NCI-H2196 treated with DMSO at 0.1 percent for 48 hours (cell line): ENCODE data around the gene GALNS.
"Not testable (repeated sequence)": the region's sequence is repeated elsewhere in the genome, so short reads cannot be mapped to it uniquely, and the experiment has no call there.

Experiments used
- DNase-seq: peaks from one replicate; lab custom pipeline; 2025; ENCODE audit not compliant: unreplicated experiment; lab: John Stamatoyannopoulos, UW

The GALNS gene

DNA sequence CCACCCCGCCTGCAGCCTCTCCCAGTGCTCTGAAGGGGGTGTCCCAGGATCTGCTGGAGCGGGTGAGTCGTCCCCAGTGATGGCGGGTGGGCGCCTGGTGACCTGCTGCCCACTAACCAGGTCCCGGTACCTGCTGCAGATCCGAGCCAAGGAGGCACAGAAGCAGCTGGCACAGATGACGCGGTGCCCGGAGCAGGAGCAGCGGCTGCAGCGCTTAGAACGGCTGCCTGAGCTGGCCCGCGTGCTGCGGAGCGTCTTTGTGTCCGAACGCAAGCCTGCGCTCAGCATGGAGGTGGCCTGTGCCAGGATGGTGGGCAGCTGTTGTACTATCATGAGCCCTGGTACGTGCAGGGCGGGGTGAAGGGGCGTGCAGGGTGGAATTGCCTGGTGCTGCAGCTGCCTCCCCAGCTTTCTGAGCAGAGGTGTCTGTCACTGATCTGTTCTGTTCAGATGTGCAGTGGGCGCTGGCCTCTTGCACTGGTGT, 49.6 kb downstream of the GALNS start:
- DNase-seq: no peak

DNA sequence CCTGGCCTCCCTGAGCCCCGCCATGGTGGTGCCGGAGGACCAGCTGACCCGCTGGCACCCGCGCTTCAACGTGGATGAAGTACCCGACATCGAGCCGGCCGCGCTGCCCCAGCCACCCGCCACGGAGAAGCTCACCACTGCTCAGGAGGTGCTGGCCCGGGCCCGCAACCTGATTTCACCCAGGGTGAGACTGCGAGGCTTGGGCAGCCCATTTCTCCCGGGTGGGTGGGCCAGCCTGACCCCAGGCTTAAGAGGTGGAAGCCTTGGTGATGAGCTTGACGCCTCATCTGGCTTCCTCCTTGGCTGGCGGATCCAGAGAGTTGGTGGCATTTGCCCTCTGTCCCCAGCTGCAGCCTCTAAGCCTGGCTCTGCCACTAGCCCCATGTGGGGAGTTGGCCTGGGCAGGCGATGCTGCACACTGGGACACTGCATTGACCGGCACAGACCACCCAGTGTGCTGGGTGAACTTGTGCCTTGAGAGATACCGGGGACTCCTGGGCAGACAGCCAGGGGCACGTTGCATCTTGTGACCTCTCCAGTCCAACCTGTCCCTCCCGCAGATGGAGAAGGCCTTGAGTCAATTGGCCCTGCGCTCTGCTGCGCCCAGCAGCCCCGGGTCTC, 50.1 kb downstream of the GALNS start:
- DNase-seq: no peak

DNA sequence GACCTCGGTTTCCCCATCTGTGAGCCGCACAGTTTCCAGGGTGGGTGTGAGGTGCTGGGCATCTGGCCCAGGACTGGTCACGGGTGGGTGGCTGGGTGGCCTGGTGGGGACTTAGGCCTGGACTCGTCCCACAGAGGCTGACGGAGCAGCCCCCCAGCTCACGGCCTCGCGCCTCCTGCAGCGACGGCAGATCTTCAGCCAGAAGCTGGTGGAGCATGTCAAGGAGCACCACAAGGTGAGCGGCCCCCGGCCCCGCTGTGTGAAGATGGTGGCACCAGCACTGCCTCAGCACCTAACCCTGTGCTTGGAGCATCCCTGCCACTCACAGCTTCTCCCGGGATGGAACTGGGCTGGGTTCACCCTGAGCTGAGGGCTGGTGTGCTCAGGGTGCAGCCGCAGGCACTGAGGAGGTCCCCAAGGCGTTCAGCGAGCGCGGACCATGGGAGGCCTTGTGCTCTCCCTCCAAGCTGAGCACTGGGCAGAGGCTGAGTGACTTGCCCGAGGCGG, 50.8 kb downstream of the GALNS start:
- DNase-seq: no peak

DNA sequence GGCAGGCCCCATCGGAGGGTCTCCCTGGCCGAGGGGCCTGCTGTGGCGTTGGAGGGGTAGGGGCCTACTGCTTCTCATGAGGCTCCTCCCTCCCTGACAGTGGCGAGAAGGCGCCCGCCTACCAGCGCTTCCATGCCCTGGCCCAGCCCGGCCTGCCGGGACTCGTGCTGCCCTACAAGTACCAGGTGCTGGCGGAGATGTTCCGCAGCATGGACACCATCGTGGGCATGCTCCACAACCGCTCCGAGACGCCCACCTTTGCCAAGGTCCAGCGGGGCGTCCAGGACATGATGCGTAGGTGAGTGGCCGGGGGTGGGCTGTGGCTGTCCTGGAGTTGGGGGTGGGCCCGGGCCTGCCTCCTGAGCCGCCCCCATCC, 51.4 kb downstream of the GALNS start:
- DNase-seq: no peak

DNA sequence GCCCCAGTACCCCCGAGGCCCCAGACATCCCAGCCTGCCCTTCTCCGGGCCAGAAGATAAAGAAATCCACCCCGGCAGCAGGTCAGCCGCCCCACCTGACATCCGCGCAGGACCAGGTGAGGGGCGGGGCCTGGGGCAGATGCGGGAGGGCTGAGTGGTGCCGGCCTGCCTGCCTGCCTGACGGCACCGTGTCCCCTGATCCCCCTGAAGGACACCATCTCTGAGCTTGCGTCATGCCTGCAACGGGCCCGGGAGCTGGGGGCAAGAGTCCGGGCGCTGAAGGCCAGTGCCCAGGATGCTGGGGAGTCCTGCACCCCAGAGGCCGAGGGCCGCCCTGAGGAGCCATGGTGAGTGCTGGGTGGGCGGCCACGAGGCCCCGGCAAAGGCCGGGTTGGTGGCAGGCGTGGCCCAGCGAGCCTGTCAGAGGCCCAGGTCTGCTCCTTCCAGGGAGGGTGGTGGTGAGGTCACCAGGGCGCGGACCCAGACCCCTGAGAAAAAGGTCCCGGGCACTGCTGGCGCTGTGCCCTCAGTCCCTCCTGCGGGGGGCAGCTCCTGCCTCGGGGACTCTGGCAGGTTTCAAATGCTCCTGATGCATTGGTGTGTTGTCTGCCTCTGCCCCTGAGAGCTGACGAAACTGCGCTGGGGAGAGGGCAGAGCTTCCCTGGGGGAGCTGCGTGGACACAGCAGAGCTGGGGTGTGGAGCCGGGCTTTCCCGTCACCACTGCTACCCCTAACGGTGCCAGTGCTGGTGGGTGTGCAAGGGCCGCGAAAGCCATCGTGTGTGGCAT, 52.0 kb downstream of the GALNS start:
- DNase-seq: peak; percentile 13

DNA sequence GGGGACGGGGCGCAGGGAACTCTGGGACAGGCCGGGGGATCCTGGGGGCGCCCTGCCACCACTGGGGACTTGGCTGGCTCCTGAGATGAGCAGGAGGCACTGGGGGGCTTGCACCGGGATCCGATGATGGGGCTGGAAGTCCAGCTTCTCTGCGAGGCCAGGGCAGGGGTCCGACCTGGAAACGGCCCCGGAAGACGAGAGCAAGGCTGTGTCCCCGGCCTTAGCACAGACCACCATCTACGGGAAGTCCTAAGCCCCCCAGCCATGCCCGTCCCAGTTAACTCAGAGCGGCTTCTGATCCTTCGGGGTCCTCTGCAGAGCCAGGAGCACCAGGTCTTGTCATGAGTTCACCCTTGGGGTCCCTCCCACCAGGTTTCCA, 52.6 kb downstream of the GALNS start:
- DNase-seq: no peak

DNA sequence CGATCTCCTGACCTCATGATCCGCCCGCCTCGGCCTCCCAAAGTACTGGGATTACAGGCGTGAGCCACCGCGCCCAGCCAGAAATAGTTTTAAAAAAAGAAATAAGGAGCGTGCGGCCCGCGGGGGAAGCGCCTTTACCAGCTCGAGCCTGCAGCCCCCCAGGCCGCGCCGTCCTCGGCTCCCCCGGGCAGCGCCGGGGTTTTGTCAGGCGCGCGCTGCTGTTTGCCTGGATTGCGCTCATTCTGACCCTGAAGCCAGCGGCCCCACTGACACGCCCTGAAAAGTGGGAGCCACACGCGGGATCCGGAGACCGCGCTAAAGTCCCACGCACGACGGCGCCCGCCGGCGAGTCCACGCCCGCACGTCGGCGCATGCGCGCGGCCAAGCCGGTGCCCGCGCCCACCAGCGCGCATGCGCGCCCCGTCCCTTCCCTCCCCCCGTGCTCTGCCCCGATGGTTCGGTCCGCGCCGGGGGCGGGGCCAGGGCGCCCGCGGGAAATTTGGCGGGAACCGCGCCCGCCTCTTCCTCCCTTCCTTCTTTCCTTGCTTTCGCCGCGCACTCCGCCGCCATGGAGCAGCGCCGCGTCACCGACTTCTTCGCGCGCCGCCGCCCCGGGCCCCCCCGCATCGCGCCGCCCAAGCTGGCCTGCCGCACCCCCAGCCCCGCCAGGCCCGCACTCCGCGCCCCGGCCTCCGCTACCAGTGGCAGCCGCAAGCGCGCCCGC, 53.3 kb downstream of the GALNS start, which contains the start of gene CDT1:
Gene CDT1 (plus strand): TSS at position 526 of the 724 bp plus-strand sequence. CDS start 43 bp downstream, at position 569.
- DNase-seq: peak; percentile 39

DNA sequence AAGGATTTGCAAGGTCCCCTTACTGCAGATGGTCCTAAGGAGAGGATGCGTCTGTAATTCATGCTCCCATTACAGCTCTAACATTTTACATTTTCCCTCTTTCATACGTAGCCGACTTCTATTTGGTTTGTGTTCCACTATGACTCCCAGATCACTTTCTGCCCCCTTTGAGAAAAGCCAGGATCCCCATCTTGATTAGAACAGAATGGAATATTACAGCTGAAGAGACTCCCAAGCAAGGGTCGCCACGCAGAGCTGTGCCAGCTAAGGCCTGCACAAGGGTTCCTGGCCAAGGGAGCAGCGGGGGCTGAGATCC, 56.5 kb downstream of the GALNS start:
- no peak for DNase-seq

DNA sequence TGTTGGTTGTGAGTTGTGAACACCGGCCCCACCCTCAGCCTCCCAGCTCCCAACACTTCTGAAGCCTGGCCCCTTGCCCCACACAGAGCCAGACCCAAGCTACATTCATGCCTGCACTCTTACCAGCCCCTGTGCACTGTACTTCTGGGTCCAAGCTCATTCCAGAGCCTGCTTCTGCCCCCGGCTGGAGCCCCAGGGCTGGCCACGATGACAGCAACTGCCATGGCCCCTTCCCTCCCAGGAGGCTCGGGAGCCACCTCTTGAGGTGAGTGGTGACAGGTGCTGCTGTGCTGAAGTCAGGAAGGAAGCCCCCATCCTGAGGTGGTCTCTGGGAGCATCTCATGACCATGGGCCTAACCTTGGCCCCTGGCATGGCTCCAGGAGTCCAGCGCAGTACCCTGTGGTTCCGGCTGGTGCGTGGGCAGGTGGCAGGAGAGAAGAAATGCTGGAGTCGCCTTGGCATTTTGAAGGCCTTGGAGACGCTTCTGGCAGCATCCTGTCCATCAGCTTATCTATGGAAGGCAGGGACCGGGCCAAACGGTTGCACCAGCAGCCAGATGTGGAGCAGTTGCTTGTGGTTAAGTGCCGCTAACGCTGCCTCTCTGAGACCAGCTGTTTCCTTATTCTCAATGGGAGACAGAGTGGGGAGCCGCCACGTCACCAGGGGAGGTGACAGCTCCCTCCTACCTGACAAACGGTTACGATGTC, 57.0 kb downstream of the GALNS start:
- no peak for DNase-seq

DNA sequence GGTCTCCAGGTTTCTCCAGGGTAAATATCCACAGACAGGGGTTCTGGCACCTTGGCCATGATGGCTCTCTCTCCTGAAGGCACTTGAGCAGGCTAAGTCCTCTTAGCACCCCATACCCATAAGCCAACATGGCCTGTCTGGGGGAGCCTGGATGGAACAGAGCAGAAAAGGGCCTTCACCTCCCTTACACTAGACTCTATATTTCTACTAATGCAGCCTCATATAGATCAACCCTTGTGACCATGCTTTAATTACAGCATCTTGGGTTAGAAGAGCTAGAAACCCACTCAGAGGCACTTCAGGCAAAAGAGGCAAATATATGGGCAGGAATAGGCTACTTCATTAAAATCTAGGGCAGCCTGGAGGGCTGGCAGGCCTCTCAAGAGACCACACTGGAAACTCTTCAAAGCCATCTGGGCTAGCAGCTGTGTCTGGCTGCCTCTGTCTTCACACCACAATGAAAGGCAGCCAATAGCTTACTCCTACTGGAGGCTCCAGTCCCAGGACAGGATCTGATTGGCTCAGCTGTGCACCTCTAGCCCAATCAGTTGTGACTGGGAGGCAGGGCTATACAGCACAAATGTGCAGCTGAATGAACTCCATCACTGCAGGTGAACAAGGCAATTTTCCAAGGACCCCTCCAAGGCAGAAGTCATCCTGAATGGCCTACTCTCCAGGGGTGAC, 57.8 kb downstream of the GALNS start:
- DNase-seq: no peak

DNA sequence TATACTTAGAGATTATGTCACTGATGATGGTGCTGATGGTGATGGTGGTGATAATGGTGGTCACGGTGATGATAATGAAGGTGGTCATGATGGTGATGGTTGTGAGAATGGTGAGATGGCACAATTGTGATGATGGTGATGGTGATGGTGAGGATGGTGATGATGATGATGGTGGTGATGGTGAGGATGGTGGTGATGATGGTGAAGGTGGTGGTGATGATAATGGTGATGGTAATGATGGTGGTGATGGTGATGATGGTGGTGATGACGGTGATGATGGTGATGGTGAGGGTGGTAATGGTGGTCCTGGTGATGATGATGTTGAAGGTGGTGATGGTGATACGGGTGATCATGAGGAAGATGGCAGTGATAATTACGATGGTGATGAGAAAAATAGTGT, 58.7 kb downstream of the GALNS start:
- DNase-seq: no peak

DNA sequence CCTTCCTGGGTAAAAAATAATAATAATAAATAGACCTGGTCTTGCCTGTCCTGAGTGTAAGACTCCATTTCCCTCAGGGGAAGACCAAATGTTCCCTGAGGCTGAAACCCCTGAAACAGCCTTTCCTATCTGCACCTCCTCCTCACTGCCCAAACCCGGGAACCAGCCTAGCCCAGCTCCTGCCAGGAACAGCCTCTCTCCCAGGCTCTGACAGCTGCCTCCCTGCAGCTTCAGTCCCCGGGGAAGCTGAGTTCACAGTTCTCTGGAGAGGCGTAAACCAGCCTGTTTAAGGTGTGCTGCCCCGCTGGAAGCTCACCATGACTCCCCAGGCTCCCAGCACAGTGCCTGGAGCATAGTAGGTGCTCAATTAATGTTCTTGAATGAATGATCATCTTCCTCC, 60.5 kb downstream of the GALNS start:
- DNase-seq: no peak

DNA sequence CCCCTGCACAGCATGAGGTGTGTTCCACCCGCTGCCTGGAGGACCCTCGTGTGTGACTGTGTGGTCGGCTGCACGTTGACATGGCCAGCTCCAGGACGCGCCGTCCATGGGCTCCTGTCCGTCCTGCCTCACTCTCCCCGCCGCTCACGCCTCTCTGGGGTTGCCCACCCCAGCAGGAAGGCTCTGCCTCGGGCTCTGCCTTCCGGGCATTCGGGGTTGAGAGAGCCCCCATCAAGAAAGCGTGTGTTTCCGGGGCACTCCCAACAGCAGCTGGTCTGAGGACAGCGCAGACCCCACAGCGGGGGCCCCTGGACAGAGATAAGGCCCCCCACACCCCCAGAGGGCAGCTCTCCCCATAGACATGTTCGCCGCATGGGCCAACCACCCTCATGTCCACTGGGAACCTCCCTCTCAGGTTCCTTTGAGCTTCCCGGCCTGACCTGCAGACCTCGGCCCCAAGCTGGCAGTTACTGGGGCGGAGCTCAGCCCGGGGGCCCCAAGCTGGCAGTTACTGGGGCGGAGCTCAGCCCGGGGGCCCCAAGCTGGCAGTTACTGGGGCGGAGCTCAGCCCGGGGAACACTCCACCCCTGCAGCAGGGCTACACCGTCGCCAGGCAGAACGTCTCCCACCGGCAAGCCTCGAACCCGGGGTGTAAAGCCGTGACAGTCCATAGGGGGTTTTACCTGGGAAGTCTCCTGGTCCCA, 63.3 kb downstream of the GALNS start:
- no peak for DNase-seq

DNA sequence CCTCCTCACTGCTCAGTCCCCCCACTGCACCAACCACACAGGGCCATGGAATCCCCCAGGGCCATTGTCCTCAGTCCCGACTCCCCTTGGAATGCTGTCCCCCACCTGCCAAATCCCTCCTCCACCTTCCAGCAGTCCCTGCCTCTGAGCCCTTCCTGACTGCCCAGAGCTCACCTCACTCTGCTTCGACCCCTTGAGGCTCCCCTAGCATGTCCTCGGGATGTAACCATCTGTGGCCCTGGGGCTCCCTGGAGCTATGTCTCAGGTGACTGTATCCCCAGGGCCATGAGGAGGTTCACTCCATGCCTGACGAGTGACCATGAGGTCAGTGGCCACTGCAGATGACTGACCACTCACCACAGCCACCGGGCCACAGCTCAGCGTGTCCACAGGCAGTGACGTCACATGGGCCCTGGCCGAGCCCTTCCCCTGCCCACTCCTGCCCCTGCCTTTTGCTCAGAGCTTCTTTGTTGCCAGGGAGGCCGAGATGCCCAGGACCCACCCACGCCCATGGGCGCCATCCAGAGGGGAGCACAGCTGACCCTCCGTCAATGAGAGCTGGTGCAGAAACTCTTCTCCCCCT, 64.0 kb downstream of the GALNS start:
- no peak for DNase-seq

DNA sequence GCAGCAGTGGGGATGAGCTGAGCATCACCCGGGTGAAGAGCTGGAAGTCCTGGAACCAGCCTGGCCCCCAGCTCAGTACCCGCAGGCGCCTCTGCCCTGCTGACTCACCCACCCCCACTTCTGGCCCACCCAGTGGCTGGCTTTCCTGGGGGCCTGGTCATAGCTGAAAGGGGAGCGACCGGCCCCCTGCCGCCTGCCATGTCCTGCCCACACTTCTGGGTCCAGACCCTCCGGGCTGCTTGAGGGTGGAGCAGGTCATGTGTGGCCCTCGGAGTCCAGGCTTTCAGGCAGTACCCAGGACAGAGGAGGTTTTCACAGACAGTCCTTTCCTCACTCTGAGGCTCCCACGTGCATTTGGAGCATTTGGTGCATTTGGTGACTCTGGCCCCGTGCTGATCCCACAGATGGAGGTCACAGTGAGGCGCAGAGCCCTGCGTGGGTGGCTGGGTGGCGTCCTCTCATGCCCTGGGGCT, 64.6 kb downstream of the GALNS start:
- no peak for DNase-seq

DNA sequence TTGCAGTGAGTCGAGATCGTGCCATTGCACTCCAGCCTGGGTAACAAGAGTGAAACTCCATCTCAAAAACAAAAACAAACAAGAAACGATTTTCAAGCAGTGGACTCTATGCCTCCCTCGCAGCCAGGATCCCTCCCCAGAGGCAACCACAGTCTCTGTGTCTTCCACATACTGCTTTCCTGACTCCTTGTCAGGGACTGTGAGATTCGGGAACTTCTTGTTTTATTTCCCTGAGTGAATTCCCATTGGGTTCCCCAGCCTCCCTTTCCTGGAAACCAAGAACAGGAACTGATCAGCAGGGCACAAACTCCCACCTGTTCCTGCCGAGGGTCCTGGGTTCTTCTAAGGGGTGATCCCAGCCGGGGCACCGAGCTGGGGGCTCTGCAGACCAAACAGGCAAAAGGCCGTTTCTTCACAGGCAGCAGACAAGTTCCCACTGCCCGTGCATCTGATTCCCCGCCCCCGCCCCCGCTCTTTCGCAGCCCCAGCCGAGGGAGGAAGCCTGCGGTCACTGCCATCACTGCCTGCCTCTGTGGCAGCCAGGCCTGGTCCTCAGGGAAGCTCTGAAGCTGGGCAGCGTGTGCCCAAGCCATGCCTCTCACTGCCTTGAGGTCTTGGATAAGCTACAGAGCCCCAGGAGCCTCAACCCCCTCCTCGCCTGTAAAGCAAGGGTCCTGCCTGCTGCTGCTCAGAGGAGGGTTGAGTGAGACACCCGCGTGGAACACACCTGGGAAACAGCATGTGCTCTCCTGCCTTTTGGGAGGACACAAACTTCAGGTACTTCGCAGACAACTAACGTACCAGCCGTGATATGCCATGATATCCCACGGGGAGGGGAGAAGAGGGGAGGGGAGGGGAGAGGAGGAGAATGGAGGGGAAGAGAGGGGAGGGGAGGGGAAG, 66.2 kb downstream of the GALNS start:
- no peak for DNase-seq

DNA sequence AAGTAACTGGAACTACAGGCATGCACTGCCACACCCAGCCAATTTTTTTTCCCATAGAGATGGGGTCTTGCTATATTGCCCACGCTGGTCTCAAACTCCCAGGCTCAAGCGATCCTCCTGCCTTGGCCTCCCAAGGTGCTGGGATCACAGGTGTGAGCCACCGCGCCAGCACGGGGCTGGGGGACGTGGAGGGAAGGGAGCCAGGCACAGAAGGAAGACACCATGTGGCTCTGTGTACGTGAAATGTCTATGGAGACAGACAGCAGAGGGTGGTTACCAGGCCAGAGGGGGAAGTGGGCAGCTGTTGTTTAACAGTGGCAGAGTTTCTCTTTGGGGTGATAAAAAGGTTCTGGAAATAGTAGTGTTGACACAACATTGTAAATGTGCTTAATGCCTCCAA, 67.2 kb downstream of the GALNS start:
- no peak for DNase-seq

DNA sequence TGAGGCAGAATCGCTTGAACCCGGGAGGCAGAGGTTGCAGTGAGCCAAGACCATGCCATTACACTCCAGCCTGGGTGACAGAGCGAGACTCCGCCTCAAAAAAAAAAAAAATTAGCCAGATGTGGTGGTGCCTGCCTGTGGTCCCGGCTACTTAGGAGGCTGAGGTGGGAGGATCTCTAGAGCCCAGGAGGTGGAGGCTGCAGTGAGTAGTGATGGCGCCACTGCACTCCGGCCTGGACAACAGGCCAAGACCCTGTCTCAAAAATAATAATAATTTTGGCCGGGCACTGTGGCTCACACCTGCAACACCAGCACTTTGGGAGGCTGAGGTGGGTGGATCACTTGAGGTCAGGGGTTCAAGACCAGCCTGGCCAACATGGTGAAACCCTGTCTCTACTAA, 68.0 kb downstream of the GALNS start:
- DNase-seq: not testable (repeated sequence)
